ENCODE data around the gene HTR1E.
"Not testable (repeated sequence)": the region's sequence is repeated elsewhere in the genome, so short reads cannot be mapped to it uniquely, and the experiment has no call there.

HTR1E gene, protein sequence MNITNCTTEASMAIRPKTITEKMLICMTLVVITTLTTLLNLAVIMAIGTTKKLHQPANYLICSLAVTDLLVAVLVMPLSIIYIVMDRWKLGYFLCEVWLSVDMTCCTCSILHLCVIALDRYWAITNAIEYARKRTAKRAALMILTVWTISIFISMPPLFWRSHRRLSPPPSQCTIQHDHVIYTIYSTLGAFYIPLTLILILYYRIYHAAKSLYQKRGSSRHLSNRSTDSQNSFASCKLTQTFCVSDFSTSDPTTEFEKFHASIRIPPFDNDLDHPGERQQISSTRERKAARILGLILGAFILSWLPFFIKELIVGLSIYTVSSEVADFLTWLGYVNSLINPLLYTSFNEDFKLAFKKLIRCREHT

DNA sequence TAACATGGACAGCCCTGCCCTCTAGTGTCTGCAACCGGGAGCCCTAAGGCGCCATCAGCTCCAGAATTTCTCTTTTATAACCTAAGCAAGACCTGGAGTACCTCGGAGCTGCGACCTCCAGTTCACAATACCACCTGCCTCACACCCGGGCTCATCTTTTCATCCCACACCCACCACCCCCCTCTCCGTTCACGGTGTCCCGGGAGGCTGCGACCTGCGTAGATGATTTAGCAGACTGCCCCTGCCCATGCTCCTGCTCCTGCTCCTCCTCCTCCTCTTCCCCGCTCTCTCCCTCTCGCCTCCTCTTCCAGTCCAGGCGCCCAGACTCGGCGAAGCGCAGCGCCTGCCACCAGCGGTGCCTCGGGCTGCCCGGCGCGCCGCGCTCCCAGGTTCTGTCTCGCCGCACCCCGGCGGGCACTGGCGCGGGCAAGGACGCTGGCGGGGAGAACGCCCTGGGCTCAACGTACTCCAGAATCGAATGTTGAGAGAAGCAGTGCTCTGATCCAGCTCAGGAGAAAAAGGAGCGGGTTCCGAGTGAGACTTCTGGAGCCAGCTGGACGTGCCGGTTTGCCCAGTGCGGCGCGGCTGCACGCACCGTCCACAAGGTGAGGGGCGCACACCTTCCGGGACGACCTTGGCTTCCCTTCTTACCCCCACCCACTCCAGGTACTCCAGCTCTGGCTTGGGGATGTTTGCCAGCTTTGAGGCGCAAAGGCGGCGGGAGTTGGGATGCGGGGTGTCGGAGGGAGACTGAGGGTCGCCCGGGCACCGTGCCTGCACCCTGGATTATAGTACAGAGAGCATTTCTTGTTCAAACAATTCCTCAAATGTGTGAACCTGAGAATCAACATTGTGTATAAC, at the start of gene HTR1E:
Gene HTR1E (plus strand): TSS at position 310 of the 861 bp plus-strand sequence. CDS start 77,807 bp downstream, outside the sequence.
- DNase-seq = peak; percentile 22

DNA sequence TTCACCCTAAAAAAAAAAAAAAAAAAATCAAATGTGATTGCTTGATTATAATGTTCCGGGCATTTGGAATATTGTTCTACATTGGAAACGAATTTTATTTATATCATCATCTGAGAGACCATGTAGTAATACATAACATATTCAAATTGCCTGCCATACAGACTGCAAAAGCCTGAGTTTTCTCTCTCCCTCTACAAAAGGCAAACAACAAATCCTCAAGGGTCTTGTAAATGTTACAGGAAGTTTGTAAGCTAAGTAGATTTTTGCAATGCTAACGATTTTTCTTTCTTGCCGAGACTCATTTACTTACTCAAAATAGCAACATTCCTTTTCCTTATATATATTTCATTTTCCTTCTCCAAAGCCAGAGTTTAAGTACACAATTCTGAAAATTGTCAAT, 49.0 kb upstream of the HTR1E start:
- no peak for DNase-seq

DNA sequence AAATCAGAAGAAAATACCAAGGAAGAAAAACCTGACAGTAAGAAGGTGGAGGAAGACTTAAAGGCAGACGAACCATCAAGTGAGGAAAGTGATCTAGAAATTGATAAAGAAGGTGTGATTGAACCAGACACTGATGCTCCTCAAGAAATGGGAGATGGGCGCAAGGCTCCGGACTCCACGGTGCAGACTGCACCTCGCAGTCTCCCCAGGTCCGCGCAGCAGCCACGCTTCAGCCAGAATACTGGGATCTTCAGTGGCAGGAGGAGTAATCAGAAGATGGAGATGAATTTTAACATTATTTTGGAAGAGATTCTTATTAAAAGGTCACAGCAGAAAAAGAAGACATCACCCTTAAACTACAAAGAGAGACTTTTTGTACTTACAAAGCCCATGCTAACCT, 40.1 kb upstream of the HTR1E start:
- DNase-seq = not testable (repeated sequence)

DNA sequence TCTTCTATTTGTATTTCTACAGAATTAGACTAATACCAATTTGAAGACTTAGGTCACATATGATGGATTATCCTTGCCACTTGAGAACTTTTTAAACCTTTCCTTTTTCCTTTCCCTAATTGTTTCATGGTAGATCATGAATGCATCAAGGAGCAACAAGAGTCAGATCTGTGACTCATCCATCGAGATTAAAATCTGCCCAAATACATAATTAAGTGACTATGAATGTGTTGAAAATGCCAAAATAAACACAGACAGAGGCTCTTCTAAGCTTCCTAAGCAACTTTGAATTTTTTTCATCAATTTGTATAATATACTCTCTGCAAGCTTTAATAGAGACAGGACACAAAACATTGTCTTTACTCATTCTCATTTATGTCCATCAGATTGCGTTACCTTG, 23.5 kb upstream of the HTR1E start:
- DNase-seq = no peak

DNA sequence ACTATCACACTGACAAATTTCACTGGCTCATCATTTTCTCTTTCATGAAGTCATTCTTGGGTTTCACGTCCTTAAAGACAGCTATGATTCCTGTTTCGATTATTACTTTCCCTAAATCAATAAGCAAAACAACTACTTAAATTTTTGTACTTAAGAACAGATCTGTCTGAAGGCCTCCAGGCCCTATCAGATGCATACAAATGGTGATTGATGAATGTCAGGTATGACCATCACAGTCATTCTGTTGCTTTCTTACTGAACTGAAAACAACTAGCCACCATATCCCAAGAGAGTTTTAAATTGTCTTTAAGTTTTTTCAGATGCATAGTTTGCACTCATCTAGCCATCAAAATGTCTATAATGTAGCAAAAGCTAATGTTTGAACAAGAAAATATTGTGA, 20.9 kb upstream of the HTR1E start:
- DNase-seq = no peak

DNA sequence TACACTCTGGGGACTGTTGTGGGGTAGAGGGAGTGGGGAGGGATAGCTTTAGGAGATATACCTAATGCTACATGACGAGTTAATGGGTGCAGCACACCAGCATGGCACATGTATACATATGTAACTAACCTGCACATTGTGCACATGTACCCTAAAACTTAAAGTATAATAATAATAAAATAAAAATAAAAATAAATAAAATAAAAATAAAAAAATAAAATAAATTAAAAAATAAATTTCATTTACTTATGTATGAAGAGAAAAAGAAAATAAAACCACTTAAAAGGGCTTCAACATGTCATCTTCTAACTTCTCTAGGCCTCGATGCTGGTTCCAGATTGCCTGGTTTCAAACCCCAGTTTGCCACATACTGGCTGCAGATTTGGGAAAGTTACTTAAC, 10.2 kb upstream of the HTR1E start:
- not testable (repeated sequence) for DNase-seq

DNA sequence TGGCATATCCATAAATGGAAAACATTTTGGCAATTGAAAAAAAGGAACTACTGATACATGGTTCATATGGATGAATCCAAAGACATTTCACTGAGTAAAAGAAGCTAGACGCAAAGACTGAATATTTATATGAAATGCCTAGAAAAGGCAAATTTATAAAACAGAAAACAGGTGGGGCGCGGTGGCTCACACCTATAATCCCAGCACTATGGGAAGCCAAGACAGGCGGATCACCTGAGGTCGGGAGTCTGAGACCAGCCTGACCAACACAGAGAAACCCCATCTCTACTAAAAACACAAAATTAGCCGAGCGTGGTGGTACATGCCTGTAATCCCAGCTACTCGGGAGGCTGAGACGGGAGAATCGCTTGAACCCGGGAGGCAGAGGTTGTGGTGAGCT, 9.5 kb upstream of the HTR1E start:
- DNase-seq = not testable (repeated sequence)

DNA sequence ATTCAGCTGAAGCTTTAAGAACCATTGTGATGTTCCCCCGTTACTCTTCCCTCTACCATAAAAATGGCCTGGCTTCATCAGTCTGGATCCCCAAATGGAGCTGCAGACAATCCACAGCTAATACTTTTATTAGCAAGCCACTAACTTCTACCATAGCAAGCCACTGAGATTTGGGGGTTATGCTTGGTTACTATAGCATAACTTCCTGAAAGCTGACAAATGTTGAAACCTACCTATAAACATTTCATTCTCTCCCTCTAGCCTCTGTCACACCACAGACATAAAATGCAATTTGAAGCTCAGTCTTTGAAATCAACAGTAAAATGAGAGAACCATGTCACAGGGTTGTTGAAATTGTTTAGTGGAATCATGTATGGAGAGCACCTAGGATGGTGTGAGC, 3.0 kb upstream of the HTR1E start:
- no peak for DNase-seq

DNA sequence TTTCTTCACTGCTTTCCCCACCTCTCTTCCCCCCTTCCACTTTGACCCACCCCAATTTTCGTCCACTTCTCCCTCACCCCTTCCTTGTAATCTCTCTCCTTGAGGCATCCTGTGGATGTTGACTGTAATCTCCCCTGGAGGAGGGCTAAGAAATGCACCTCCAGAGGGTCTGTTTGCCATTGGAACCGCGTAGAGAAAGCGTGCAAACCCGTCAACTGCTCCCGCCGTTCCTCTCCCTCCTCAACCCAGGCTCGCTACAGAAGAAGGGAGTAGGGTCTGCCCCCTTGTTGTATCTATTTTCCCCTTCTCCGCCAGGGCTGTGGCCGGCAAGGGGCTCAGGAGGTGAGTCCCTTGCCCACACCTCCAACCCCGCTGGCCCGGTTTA, 502 bp upstream of the HTR1E start:
- no peak for DNase-seq

DNA sequence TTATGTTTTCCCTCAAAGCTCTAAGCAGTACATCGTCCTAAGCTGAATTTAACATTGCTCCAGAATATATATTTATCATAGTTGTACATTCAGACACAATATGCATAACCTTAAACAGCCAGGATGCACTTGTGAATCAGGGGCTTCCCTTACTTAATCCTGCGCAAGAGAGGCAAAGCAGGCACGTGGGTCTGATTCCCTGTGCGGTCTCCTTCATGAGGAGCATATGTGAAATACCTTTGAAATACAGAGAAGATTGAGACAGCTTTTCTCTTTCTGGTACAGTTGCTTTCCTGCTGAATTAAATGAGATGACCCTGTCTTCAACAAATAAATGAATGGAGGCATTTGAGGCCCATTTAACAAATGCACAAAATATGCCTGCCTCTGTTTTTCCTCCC, 1.5 kb downstream of the HTR1E start:
- no peak for DNase-seq

DNA sequence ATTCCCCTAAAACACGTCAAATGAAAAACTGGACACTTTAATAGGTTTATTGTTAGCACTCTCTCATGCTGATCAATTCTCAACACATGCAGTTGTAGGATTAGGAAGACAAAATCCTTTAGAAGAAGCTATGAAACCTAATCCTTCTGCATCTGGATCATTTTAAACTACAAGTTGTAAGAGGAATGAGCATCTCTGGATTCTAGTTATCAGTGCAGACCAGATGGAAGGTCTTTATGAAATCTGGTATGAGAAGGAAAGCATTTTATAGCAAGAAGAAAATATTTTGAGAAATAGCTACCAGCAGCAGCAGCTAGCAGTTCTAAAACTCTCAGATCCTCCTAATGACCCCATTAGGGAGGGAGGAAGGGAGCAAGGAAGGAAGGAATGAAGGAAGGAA, 4.1 kb downstream of the HTR1E start:
- no peak for DNase-seq

DNA sequence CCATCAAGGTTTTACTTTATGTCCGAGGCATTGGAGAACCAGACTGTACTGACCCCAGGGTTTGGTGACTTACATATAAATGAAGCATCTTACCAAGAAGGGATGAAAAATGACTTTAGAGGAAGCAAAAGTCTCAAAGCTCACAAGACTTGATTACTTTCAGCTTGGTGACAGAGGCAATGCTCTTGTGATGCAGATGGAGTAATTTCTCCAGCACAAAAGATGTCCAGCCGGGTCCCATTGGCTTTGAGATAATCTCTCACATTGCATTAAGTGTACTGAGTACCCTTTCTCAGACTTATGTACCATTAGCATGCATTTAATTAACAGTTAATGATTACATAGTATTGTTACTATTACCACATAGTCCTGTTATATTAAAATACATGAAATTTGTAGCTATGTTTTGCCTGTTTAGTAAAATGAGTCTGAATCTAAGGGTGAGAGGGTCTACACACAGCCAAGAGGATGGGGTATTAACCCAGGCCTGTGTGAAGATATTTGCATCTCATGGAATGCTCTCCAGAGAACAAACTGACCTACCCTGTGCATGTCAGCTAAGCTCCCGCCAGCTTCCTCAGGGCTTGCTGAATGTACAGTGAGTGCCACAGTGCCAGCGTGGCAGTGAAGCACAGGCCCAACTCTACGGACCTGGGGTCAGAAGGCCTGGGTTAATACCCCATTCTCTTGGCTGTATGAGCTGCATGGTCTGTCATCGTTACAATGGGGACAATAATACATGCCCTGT, 5.6 kb downstream of the HTR1E start:
- DNase-seq = no peak

DNA sequence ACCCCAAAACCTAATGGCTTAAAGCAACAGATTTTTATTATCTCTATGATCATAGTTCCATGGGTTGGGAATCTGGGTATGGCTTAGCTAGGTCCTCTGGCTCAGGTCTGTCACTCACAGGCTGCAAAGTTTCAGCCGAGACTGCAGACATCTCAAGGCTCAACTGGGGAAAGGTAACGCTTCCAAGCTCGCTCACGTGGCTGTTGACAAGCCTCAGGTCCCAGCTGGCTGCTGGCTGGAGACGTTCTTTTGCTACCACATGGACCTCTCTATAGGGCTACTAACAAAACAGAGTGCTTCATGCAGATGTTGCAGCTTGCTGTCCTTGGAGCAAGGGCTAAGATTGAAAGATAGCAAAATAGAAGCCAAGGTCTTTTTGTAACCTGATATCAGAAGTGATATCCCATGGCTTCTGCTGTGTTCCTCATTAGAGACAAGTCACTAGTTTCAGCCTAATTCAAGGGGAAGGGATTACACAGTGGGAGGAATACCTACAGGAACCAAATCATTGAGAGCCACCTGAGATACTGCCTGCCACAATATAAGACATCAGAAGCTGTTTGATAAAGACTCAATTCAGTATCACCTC, 6.6 kb downstream of the HTR1E start:
- DNase-seq = no peak

DNA sequence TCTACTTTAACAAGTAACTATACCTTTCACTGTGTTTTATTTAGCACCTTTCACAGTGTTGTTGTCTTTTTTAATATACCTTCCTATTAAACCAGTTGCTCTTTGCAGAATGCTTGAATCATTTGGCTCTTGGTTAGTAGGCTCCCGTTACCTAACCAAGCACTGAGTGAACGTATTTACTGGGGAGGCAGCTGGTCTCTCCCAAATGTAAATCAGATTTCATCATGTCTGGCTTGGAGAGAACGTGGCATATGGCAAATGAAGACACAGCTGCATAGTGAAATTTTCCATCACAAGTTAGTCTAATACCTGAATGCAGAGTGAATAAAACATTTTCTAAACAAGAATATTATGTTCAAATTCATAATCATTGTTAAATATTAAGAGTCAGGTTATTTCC, 12.4 kb downstream of the HTR1E start:
- DNase-seq = no peak

DNA sequence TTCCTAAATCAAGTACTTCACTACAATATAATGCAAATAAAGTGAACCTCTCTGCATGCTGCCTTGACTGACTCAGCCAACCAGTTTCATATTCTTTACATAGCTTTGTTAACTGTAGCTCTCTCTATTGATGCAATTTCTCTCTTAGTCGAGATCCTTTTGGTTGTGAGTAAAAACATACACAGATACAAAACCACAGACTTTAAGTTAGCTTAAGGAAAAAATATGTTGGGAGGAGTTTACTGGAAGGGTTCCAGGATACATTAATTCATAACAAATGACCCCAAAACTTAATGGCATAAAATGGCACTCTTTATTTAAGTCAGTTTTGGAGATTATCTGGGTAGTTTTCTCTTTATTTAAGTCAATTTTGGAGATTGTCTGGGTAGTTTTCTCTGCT, 15.7 kb downstream of the HTR1E start:
- DNase-seq = no peak

DNA sequence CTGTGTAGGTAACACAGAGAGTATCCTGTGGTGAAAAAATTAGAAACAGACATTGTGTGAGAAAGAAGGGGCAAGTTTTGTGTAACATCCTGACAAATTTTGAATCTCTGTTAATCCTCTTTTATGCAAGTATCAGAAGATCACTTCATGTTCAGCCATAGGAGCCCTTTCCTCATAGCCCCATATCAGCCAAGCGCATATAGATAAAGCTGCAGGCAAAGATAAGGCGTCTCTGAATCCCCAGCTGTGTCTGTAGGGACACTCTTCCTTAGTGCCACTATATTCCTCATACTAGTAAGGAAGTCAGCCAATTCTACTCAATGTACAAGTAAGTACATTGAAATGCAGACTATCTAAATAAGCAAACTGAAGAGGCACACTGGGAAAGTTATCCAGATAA, 22.3 kb downstream of the HTR1E start:
- DNase-seq = no peak

DNA sequence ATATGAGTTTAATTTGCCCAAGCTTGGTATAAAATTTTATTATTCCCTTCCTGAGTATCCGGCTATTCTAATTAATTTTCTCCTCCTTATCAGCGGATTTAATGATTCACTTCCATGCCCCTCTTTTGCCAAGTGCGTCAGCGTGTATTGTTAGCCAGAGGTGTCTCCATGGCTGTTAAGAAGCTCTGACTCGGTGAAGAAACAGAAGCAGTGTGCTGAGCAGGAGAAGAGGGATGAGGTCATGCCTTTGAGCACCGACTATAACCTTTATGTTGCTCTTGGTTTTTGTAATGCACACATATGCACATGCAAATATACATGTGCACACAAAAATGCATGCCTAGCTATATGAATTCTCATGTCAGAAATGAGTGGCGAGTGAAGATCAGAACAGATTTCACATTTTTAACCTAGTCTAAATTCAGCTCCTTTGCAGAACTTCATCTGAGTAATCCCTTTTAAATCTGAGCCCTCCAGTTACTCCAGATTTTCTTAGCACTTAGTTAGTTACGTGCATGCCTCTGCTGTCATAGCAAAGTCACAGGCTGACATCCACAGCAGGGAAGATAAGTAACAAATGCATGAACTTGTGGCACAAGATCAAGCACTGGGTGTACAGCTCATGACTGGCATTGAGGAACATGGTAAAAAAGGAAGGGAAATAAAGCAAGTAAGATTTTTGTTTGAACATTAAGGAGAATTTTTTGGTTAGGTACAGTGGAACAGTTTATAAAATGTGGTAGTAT, 24.3 kb downstream of the HTR1E start:
- DNase-seq = no peak

DNA sequence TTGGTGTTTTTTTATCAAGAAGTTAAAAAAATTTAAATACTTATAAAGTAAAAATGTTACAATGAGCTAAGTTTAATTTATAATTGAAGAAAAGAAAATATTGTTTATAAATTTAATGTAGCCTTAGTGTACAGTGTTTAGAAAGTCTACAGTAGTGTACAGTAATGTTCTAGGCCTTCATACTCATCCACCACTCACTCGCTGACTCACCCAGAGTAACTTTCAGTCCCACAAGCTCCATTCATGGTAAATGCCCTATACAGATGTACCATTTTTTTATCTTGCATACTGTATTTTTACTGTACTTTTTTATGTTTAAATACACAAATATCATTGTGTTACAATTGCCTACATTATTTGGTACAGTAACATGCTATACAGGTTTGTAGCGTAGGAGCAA, 26.0 kb downstream of the HTR1E start:
- no peak for DNase-seq

DNA sequence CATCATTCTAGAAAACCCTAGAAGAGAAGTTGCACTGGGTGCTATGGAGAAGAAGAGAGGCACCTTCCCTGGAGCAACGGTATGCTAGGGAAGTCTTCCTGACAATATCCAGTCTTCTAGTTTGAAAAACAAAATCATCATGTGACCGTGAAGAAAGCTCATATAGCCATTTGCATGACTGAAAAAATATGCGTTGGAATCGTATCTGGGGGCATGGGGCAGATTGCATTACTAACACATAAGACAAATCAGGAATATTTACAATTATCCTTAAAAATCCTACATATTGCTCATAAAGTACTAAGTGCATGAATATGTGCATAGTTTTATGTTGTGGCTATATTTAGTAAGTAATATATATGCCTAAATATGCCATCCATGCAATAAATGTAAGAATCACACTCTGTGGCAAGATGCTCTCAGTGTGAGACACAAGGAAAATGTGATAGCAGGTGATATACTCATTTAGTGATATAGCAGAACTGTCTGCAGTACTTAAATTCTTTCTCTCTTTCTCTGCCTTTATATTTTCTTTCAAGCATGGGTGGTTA, 26.8 kb downstream of the HTR1E start:
- no peak for DNase-seq

DNA sequence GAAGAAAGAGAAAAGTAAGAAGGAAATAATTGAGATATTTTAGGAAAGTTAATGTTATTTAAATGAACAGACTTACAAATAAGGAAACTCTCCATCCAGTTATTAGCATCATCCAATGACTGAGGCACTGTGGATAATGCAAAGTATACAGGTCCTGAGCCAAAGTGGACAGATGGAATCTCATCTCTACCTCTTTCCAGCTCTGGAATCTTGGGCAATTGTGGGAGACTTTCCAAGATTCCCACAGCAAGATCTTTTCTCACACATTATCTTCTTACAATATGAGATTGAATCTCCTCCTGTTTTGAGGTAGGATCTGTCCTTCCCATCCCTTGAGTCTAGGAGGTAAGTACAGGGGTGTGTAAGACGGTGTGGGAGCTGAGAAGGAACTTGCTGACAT, 28.9 kb downstream of the HTR1E start:
- no peak for DNase-seq

DNA sequence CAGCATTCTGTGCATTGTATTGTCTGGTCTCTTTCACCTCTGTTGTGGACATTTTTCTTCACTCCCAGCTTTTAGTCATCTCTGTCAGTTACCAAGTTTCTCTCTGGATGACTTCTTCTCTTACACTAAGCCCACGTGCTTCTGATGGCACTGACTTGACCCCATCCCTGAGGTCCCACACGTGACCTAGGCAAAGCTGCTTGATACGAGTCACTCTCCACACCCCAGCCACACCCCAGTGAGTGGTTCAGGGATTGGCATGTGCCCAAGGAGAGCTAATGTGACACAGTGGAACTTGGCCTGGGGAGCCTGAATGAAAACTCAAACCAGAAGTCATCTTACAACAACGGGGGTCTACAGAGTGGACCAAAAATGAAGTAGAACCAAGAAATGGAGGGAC, 32.2 kb downstream of the HTR1E start:
- no peak for DNase-seq

DNA sequence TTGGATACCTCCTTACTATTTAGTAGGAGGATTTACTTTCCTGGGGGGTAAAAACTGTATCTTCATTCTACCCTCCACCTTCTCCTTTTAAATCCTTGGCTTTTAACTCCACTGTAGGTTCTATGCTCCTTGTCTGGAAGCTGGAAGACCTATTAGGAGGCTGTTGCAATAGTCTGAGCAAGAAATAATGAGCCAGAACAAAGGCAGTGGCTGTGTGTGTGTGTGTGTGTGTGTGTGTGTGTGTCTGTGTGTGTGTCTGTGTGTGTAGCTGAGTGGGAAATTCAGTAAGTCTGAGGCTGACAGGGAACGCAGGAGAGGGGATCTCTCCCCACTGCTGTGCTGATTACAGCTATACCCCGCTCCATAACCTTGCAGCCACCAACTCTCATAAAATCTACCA, 35.8 kb downstream of the HTR1E start:
- DNase-seq = no peak
